GM21528 (cell line): ENCODE measurements around the gene LCN2.
A peak's percentile ranks its signal among the peaks of the same experiment; 100 is the strongest.
"Not testable (repeated sequence)": the region's sequence is repeated elsewhere in the genome, so short reads cannot be mapped to it uniquely, and the experiment has no call there.

Source experiments
- ATAC-seq: cut with Tn5 transposase; IDR thresholded peaks from one replicate; pipeline ENCODE4 v1.9.1; 2021; ENCODE audit warnings: mild to moderate bottlenecking, moderate library complexity; ENCODE audit not compliant: unreplicated experiment, low FRiP score

Gene LCN2

DNA sequence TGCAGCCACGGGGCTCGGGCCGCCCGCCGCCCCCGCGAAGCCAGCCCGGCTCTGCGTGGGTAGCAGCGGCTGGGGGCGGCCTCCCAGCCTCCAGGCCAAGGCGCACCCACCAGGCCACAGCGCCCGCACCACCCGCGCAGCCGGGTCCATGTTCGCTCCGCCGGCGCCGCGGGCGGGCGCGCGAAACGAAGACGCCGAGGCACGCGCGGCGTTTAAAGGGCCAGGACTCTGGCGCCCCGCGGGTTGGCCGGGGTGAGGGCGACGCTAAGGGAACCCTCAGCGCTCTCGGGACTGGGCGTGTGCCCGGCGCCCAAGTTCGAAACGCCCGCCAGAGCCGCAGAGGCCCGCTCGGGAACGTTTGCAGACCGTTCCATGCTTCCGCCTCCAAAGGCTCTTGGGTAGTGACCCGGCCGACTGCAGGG lies 21.7 kb upstream of the LCN2 start, which contains the start of gene PTGES2:
TSS of gene PTGES2 (minus strand) at position 162 of the 422 bp plus-strand sequence. CDS start at position 150, 12 bp downstream.
- peak; percentile 51 for ATAC-seq

DNA sequence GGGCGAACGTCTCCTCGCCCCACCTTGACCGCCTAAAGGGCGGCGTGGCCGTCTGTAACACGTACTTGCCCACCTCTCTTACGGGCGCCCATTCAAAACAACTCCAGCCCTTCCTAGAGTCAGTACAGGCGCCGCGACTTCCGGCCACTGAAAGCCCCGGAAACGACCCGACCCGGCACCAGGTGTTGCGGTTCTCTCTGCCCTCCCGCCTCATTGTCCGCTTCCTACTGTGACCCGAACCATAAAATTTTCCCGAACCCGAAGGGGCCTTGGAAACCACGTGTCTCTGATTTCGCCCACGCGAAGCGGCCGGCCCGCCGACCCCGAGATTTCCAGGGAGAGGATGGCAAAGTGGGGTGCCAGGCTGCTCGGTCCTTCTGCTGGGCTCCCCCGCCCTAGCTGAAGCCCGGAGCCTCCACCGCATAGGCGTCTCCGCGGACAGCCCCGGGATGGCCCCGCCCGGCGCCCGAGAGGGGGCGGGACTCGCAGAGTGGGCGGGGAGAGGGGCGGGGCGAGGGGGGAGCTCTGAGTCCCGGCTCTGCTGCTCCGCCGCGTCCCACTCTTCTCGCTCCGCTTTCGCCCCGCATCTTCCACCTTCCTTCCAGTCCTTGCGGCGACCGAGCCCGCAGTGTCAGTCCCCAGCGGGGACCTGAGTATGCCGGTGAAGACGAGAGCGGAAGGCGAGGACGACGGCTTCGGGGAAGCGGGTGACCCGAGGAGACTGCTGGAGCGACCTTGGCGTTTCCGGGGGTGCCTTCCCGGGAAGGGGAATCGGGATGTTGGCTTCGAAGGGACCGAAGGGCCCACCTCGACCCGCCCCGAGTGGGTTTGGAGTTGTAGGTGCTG lies 21.0 kb upstream of the LCN2 start:
- ATAC-seq, result peak; percentile 68

DNA sequence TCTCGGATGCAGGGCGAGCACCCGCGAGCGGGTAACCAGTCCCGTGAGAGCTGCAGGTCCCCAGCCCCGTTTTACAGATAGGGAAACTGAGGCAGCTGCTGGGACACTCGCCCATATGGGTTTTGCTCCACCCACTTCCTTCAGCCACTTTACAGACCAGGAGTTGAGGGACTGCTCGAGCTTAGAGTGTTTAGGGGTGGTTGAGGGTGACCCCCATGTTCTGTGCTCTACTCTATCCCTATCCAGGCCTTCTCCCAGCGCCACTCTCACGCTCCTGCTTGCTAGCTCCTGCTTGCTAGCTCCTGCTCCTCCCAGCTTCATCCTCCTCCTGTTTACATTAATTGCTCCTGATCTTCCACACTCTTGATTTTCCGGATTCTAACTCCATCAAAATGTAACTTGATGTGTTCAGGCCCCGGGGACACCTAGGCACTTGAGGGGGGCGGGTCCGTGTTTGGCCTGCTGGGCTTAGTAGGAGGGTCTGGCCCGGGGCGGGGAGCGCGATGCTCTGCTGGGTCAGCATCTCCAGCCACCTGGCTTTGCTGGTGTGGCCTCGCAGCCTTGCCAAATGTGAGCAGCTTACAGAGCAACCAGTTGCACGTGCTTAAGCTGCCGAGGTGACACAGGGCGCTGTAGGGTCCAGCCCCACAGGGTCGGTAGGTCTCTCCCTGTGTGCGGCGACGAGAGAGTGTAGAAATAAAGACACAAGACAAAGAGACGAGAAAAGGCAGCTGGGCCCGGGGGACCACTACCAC lies 20.2 kb upstream of the LCN2 start:
- no peak for ATAC-seq

DNA sequence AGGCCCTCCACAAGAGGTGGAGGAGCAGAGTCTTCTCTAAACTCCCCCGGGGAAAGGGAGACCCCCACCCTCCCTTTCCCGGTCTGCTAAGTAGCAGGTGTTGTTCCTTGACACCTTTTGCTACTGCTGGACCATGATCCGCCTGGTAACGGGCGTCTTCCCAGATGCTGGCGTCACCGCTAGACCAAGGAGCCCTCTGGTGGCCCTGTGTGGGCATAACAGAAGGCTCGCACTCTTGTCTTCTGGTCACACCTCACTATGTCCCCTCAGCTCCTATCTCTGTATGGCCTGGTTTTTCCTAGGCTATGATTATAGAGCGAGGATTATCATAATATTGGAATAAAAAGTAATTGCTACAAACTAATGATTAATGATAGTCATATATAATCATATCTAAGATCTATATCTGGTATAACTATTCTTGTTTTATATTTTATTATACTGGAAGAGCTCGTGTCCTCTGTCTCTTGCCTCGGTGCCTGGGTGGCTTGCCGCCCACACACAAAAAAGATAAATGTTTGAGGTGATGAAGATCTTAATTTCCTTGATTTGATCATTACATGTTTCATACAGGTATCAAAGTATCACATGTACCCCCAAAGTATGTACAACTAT lies 19.2 kb upstream of the LCN2 start:
- not testable (repeated sequence) for ATAC-seq

DNA sequence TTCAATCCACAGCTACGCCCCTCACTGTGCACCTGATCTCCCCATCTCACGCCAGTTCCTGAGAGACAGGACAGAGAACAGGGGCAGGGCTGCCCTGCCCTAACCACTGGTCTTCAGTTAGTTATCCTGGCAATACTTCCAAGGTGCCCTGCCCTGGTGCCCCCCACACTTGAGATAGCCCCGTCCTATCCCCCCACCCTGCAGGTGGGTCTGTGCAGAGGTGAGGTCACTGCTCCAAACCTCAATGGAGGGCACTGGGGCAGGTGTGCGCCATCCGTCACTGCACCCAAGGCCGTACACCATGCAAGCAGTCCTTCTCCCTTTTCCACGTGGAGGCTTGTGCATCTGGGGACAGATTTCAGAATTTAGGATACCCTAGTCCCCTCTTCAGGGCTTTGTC lies 18.6 kb upstream of the LCN2 start:
- not testable (repeated sequence) for ATAC-seq

DNA sequence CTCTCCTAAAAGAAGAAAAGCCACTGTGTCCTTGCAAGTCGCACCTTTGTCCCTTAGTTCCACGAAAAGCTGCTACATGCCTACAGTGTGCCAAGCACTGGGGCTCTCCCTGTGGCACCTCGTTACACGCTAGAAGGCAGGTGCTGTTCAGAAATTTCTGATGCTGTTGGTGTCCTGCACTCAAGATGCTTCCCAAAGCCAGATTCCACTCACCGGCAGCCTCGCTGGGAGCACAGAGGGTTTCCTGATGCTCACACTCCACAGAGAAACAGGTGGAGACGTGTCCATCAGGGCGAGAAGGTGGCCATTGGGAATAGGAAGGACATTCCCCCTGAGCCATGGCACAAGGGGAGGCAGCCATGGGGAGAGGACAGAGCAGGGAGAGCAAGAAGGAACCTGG lies 17.9 kb upstream of the LCN2 start:
- ATAC-seq, result not testable (repeated sequence)

DNA sequence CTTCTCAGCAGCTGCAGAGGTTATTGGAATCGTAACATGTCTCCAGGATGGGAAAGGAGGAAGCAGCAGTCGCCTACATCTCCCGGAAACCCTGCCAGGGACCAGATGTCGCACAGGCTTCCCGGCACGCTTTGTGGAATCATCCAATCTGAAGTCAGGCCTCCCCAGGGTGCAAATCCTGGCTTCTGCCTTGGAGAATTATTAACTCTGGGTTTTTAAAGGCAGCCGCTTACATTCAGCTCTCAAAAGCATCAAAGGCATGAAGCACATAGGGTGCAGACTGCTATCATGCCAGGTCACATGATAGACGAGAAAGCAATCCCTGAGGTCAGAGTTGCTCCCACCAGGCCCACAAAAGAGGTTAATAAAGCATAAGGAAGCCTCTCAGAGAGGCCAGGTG lies 17.1 kb upstream of the LCN2 start:
- not testable (repeated sequence) for ATAC-seq

DNA sequence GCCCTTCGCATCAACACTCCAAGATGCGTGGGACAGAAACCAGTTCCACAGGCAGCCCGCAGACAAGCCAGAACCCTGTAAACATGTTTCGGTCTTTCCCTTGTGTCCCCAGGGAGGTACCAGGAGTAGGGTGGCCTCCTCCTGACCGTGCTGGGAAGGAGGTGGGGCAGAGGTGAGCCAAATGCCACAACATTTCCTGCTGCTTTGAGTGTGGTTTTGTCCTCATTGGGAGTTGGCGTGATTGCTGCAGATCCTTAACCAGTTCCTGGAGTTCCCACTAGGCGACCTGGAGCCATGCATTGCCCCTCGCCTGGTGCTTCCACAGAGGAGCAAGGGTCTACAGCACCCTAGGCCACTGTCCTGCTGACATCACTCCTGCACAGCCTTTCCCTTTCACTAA lies 13.7 kb upstream of the LCN2 start:
- not testable (repeated sequence) for ATAC-seq

DNA sequence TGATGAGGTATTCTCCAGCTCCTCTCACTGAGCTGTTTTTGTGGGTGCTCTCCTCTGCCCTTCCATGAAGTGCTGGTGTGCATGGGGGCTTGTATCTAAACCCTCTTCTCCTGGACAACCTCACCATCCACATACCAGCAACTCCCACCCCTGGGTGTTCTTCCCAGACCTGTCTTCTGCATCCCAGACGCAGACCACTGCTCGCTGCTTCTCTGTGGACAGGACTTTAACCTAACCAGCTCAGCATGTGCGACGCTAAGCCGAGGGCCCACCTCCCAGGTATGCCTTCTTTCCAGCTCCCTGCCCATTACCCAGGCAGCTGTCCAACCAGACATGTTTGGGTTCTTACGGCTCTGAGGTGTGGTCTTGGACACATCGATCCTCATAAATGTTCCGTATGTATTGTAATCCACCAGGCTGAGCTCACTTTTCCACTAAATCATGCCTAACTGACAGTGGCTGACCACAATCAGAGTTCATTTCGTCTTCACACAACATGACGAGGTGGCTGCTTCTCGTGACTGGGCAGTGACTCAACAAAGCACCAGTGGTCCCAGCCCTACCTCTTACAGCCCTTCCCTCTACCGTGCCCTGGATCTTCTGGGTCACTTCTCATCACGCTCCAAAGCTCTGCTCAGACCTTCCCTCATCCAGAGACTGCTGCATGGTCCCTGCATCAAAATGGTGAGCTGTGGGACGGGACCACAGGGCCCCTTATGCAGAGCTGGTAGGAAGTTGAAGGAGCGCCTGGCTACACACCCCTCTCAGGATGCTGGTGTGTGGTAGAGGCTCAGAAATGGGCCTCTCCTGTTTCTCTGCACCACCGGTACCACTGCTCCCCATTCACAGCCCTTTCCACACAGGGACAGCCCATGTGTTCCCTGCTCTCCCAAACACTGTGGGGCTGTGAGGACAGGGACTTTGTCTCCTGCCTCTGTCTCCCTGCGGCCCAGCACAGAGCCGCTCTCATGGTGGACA lies 12.1 kb upstream of the LCN2 start:
- no peak for ATAC-seq

DNA sequence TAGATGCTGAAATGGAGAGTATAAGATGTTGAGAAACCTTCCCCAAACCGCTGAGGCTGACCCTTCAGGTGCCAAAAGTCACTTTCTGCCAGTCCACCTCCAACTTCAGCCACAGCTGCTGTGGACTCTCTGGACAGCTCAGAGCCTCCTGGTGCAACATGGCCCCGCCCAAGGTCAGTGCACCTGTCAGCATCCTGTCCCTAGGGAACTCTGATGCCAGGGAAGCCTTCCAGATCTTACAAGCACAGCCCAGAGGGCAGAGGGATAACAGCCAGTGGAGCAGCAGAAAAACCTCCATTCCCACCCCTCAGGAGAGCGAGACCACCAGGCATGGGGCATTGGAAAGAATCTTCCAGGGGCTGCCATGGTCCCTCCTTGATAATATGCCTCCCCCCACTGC lies 11.3 kb upstream of the LCN2 start:
- ATAC-seq, result no peak

DNA sequence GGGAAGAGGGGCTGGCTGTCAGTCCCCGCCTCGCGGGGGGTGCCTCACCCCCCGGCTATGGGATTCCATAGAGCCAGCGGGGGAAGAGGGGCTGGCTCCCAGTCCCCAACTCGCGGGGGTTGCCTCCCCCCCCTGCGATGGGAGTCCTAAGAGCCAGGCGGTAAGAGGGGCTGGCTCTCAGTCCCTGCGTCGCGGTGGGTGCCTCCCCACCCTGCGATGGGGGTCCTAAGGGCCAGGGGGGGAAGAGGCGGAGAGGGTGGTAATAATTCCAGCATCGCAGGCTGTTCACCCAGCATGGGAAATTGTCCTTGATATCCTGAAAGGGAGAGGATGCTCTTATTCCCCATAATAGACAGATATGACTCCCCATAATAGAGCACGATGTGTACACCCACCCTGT lies 9.6 kb upstream of the LCN2 start:
- ATAC-seq, result no peak

DNA sequence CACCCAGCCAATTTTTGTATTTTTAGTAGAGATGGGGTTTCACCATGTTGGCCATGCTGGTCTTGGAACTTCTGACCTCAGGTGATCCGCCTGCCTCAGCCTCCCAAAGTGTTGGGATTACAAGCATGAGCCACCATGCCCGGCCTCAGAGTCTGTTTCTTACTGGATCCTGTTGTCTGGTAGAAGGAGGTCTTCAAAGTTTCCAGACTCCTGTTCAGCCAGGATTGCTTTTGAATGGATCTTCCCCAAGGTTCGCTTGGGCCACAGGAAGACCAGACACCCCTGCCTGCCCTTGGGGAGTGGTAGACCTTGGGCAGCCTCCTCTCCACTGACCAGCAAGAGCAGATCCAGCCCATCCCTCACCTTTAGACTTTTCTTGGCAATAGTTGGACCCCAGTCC lies 7.6 kb upstream of the LCN2 start:
- no peak for ATAC-seq

DNA sequence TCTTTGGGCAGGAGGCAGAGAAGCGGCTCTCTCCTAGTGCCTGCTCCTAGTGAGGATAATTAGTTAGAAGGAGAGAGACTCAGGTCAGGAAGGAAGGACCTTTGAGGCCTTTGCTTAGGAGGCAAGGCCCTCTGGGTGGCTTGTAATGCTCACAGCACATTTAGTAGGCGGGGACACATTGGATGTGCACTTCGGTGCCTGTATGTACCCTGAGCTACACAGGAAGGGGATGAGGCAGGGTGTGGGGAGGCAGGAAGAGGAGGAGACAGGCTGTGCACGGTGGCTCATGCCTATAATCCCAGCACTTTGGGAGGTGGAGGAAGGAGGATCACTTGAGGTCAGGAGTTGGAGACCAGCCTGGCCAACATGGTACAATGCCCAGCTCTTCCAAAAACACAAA lies 7.2 kb upstream of the LCN2 start:
- no peak for ATAC-seq

DNA sequence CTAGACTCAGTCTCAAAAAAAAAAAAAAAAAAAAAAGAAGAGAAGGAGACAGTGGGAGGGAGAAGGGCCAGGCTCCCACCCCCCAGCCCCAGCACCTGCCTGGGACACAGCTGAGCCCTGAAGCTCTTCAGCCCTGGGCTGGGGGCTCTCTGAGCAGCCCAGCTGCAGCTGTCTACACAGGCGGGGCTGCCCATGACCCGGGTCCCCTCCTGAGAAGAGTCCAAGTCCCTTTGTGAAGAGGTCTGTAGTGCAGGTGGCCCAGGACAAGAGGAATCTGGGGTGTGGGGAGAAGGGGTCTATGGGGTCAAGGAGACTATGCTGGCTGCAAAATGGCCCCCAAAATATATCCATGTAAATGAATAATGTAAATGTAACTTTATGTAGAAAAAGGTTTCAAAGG lies 6.7 kb upstream of the LCN2 start:
- no peak for ATAC-seq

DNA sequence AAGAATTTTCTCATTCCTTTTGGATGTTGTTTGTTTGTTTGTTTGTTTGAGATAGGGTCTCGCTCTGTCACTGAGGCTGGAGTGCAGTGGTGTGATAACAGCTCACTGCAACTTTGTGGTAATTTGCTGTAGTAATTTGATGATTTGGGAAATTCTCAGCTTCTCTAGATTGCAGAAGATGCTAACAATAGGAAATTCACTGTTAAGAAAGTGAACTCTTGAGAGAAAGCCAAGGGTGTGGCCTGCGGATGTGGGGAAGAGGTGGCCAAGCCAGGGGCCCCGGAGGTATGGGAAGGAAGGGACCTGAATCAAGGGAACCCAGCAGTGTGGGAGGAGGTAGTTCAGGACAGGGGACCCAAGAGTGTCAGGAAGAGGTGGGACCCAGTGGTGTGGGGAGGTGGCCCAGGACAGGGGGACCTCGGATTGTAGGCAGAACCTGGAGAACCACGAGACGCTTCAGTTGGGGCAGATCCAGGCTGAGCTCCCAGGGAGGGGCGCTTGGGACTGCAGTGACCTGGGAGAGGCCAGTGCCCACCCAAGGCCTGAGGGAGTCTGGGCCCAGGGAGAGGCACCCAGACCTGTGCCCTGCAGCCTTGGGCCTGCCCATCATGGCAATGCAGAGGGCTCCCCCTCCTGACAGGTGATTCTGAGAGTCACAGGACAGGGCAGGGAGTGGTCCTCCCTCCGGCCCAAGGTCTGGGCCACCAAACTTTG lies 5.6 kb upstream of the LCN2 start:
- no peak for ATAC-seq

DNA sequence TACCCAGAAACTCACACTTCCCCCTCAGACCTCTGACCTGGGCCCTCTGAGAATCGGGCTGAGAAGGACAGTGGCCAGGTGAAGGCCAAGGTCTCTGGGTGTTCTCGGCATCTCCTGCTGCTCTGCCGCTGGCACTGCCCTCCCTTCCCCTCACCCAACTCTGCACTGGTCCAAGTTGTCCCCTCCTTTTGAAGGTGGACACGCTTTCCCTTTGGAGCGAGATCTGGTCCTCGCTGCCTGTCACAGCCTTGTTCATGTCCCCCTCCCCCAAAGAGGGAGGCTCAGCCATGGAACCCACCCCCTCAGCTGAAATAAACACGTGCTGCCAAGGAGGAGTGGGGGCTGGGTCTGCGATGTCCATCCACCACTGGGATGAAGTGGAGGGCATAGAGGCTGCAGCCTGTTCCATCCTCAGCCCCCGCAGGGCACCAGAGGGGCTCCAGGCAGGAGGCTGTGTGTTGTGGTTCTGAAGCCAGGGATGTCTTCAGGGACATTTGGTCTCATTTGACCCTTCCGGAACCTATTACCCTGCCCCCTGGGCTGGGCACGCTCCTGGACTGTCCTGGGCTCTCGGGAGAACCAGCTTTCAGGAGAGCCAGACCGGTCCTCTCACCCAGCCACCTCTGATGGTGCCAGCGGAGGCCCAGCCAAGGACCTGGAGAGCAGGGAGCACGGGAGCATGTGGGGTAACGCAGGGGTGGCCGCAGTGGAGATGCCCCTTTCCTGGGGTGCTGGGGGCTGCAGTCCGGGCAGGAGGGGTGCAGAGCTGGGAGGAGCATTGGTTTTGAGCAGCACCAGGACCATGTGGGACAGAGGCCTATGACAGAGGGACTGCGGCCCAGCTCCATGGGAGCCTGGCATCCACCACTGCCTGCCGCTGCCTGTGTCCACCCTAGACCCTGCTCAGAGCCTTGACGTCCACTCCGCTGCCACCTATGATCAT lies 4.7 kb upstream of the LCN2 start:
- ATAC-seq, result no peak

DNA sequence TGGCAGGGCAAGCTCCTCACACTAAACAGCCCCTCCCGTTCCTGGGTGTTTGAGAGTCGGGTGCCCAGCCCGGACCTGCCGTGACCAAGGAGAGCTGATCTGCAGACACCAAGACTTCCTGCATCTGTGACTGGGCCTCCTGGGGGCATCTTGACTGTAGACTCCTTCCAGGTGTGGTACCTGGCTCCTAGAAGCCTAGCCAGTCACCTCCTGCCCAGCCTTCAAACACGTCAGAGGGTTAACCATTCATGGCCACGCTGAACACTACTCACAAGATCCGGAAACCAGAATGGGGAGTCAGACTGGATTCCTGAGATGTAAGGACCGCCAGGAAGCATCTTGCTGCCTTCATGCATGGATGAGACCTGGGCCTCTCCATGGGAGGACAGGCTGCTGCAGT lies 3.7 kb upstream of the LCN2 start:
- no peak for ATAC-seq

DNA sequence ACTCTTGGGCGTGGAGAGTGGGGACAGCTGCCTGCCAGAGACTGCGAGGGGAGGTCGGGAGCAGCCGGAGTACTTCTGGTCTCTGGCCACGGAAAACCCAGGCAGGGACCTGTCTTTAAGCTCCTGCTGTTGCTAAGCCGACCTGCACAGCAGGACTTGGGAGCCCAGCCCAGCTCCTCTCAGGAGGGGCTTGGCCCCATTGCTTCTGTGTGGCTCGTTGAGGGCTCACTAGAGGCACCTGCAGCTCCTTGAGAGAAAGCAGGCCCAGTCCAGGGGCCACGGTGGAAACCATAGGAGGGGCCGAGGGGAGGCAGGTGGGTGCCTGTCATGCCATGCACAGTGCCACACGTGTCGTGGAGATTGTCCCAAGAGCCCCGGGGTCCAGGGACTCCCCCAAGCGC lies 3.3 kb upstream of the LCN2 start:
- ATAC-seq, result no peak
